ENCODE data around the gene DCAF8. TPM values are rescaled to one million over a fixed set of nuclear protein-coding genes. Genes with fewer than 3 reads are reported as not detected.

The DCAF8 gene
- total RNA-seq, 1 donor from 2014 or later = 163 TPM

- no peak for TF ChIP-seq CTCF (IDR thresholded peaks at IDR 0.05)
These were observed 55.8 kb downstream of the DCAF8 start for GRCh38 chr1:160206421-160207117.

GRCh38 chr1:160206036-160206389, 56.3 kb downstream of the DCAF8 start:
- peak overlapping the region; percentile 89 for H3K4me3 Mint-ChIP-seq (ENCODE audit: unreplicated experiment)
- H3K9me3 Mint-ChIP-seq (ENCODE audit: unreplicated experiment) = no peaks in the 10 kb centered on the region
- no peak for DNase-seq (ENCODE audit: extremely low spot score, unreplicated experiment)
- no peak for TF ChIP-seq CTCF (IDR thresholded peaks at IDR 0.05)
- H3K36me3 Mint-ChIP-seq (ENCODE audit: unreplicated experiment) = peaks cover 16% of the 10 kb centered on the region
- H3K4me1 Mint-ChIP-seq (ENCODE audit: unreplicated experiment) = peaks cover 47% of the 10 kb centered on the region
- H3K27ac Mint-ChIP-seq (ENCODE audit: unreplicated experiment) = peak overlapping the region; percentile 94
- H3K27me3 Mint-ChIP-seq (ENCODE audit: unreplicated experiment) = no peaks in the 10 kb centered on the region

More at GRCh38 chr1:160206421-160207117, 55.8 kb downstream of the DCAF8 start:
- Mint-ChIP-seq H3K4me3 (ENCODE audit: unreplicated experiment) (peak overlapping the region; percentile 89), H3K27me3 (ENCODE audit: unreplicated experiment) (no peaks in the 10 kb centered on the region), H3K4me1 (ENCODE audit: unreplicated experiment) (peaks cover 47% of the 10 kb centered on the region), H3K36me3 (ENCODE audit: unreplicated experiment) (peaks cover 20% of the 10 kb centered on the region), H3K9me3 (ENCODE audit: unreplicated experiment) (no peaks in the 10 kb centered on the region), H3K27ac (ENCODE audit: unreplicated experiment) (peak overlapping the region; percentile 94)
- no peak for DNase-seq (ENCODE audit: extremely low spot score, unreplicated experiment)

GRCh38 chr1:160205242-160206035, 56.9 kb downstream of the DCAF8 start, which contains the start of gene PEA15:
TSS of gene PEA15 (plus strand) at chr1:160205384. CDS start at chr1:160211545, 6,161 bp downstream.
- Mint-ChIP-seq H3K36me3 (ENCODE audit: unreplicated experiment) (peaks cover 15% of the 10 kb centered on the region), H3K4me3 (ENCODE audit: unreplicated experiment) (peak within 1 kb of the TSS; percentile 89), H3K27me3 (ENCODE audit: unreplicated experiment) (no peaks in the 10 kb centered on the region), H3K4me1 (ENCODE audit: unreplicated experiment) (peaks cover 47% of the 10 kb centered on the region), H3K27ac (ENCODE audit: unreplicated experiment) (peak within 1 kb of the TSS; percentile 94), H3K9me3 (ENCODE audit: unreplicated experiment) (no peaks in the 10 kb centered on the region)
- DNase-seq (ENCODE audit: extremely low spot score, unreplicated experiment) = peak; percentile 90
- TF ChIP-seq CTCF (IDR thresholded peaks at IDR 0.05) = no peak

- Mint-ChIP-seq H3K4me1 (ENCODE audit: unreplicated experiment) (peaks cover 45% of the 10 kb centered on the region), H3K4me3 (ENCODE audit: unreplicated experiment) (peak overlapping the region; percentile 89), H3K27me3 (ENCODE audit: unreplicated experiment) (no peaks in the 10 kb centered on the region), H3K27ac (ENCODE audit: unreplicated experiment) (peak overlapping the region; percentile 77), H3K36me3 (ENCODE audit: unreplicated experiment) (peaks cover 9% of the 10 kb centered on the region), H3K9me3 (ENCODE audit: unreplicated experiment) (no peaks in the 10 kb centered on the region)
- DNase-seq (ENCODE audit: extremely low spot score, unreplicated experiment) = no peak
- TF ChIP-seq CTCF (IDR thresholded peaks at IDR 0.05) = no peak
These were observed 57.7 kb downstream of the DCAF8 start for GRCh38 chr1:160204526-160205241.
